Omental fat pad (tissue), 4 donors: ENCODE results near the gene CCL20. TPM values are rescaled to one million over a fixed set of nuclear protein-coding genes. Genes with fewer than 3 reads are reported as not detected.

Source experiments
- ATAC-seq: fragments of 150-250 bp; one replicate; pipeline ENCODE4 v1.9.1; 2016; ENCODE audit warnings: mild to moderate bottlenecking, moderate library complexity; ENCODE audit not compliant: low FRiP score
- DNase-seq: peaks from one replicate; pipeline ENCODE4 v3.0.0-alpha.2; 2019; ENCODE audit warnings: low spot score
- CTCF ChIP-seq, 3 donors: fragments of 450-650 bp; IDR thresholded peaks; one replicate each; pipeline ENCODE4 v1.5.1; 2016 to 2017; ENCODE audit warnings: antibody characterized with exemption in 3 of 3, mild to moderate bottlenecking in 3 of 3, moderate library complexity in 2 of 3
- total RNA-seq, 4 donors: library from RNA; depleted of rRNA; stranded (reverse); fragments of >200 nt; gene quantifications; one replicate each; pipeline ENCODE4 v1.1.0, GENCODE V29; 2016

CCL20 gene
- total RNA-seq, 4 donors from 2014 or later, result 3.4 to 19.2 TPM; not detected in 2

GRCh38 chr2:227822416-227823003, 8.9 kb downstream of the CCL20 start:
- TF ChIP-seq CTCF (IDR thresholded peaks at IDR 0.05), result no peak
- DNase-seq, result no peak
- ATAC-seq, result no peak

DNA sequence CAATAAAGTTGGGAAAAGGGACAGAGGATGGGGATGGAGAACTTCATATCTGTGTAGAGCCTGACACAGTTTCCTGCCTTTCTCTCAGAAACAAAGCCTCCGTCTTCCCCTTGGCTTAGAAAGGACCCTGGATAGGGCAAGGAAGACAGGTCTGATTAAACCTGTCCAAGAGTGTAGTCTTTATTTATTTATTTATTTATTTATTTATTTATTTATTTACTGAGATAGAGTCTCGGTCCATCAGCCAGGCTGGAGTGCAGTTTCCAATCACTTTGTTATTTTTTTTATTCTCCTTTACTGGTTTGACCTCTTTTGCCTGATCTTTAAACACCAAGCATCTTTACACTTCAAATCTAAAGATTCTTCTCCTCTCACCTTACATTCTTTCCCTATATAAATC, 10.3 kb downstream of the CCL20 start:
- DNase-seq (no peak), ATAC-seq (no peak)
- TF ChIP-seq CTCF (IDR thresholded peaks at IDR 0.05), result no peak

DNA sequence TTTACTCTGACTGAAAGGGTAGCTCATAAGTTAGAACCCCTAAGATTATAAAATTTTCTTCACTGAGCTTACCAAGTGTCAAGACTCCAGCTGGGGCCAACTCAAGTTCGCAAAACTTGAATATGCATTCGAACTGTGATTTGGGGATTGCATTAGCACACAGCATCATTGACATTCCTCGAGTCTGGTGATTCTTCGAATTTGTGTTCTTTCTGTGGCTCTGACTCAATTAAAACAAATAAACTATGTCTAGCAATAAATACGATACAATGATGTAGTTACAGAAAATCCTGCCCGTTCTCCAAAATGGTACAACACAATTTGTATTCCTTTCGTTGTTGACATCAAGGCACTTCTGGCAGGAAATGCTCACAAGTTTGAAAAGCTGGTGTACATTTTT, 11.1 kb downstream of the CCL20 start:
- DNase-seq, result no peak
- no peak for TF ChIP-seq CTCF (IDR thresholded peaks at IDR 0.05)
- ATAC-seq, result no peak

DNA sequence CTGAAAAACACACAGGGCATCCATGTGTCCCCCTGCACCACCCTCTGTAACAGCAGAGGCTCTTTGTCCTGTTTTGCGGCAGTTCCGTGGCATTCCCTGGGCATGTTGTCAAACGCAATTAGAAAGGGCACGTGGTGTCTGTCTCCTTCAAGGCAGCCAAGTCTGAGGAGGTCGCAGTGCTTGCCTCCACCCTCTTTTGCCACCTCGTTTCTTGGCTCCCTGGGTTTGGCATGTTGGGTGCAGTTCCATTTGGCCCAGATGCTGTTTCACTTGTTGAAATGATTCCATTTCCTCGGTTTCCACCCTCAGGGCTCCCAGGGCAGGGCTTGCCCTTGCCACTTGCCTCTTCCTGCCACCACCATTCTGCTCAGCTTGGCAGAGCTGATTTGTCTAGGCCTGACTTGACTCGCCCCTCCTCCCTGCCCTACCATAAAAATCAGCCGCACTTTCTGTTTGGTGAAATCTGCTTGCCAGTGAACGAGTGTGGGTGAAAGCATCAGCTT, 12.4 kb downstream of the CCL20 start:
- DNase-seq, result no peak
- no peak for ATAC-seq
- no peak for TF ChIP-seq CTCF (IDR thresholded peaks at IDR 0.05)

GRCh38 chr2:227826563-227826962, 12.9 kb downstream of the CCL20 start:
- ATAC-seq, result no peak
- DNase-seq, result no peak
- no peak for TF ChIP-seq CTCF (IDR thresholded peaks at IDR 0.05)

- TF ChIP-seq CTCF (IDR thresholded peaks at IDR 0.05), result no peak
- DNase-seq (no peak), ATAC-seq (no peak)
Measured at GRCh38 chr2:227827143-227827542, 13.5 kb downstream of the CCL20 start.

DNA sequence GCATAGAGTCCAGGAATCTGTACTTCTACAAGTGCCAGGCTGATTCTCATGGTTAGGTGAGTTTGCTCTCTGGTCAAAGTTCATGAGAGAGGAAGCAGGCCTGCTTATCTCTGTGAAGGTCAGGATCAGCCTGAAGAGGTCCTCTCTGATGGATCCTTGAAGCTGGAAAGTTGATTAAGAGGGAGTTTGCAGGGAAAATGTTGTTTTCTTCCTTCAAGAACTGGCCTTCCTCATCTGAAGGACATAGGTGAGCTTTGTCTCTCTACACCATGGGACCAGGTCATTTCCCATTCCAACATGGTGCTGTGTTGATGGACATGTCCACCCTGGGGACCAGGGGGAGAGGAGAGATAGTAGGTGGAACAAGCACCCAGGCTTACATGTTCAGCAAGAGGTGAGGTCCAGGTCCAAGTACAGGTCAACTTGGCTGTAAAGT, 14.9 kb downstream of the CCL20 start:
- DNase-seq (no peak), ATAC-seq (no peak)
- no peak for TF ChIP-seq CTCF (IDR thresholded peaks at IDR 0.05)
